Right lung (tissue), 5 donors: ENCODE measurements around the gene CEP350. TPM values are rescaled to one million over a fixed set of nuclear protein-coding genes. Genes with fewer than 3 reads are reported as not detected.

Experiments used
- DNase-seq, 2 donors: peaks; one replicate each; pipeline ENCODE4 v3.0.0-alpha.2; 2013
- polyA plus RNA-seq, 5 donors: library from polyadenylated mRNA; unstranded; fragments of 120-200 nt; gene quantifications; one replicate each; pipeline versions ENCODE4 v1.2.1 to v1.2.3, GENCODE V29; 2013; ENCODE audit warnings: inconsistent platforms in 1 of 5, low replicate concordance in 1 of 5; ENCODE audit not compliant: insufficient read length in 5 of 5, insufficient read depth in 1 of 5

CEP350 gene
- polyA plus RNA-seq, 5 donors = 19.6 to 34.6 (median 30.7) TPM

- peak; percentile 90 to 91 for DNase-seq
Measured at GRCh38 chr1:180154325-180155181, 199.9 kb downstream of the CEP350 start, which contains the start of gene QSOX1. Gene QSOX1, plus strand, starts transcription at chr1:180154869. Its CDS starts 39 bp downstream, at chr1:180154908.

GRCh38 chr1:180155182-180155682 lies 200.6 kb downstream of the CEP350 start:
- no peak for DNase-seq

- no peak for DNase-seq
Measured at GRCh38 chr1:180156201-180156600, 201.6 kb downstream of the CEP350 start.

- no peak for DNase-seq
Measured at GRCh38 chr1:180156631-180157091, 202.1 kb downstream of the CEP350 start.

GRCh38 chr1:180157108-180157507 lies 202.5 kb downstream of the CEP350 start:
- DNase-seq = no peak

- no peak for DNase-seq
Measured at GRCh38 chr1:180157576-180158057, 203.0 kb downstream of the CEP350 start.

GRCh38 chr1:180158149-180159147 lies 203.8 kb downstream of the CEP350 start:
- DNase-seq = no peak

GRCh38 chr1:180160357-180160756 lies 205.7 kb downstream of the CEP350 start:
- no peak for DNase-seq

- DNase-seq = no peak
Measured at GRCh38 chr1:180163041-180163440, 208.4 kb downstream of the CEP350 start.

Other genes with a start within 250 kb of the CEP350 start
- under 1 TPM; 0.06 to 0.22 (median 0.10) TPM for gene FAM163A, start 211.5 kb upstream of the CEP350 start, polyA plus RNA-seq
- gene TOR1AIP2, start 77.0 kb upstream of the CEP350 start, polyA plus RNA-seq = 10 to 100 TPM; 28.5 to 39.7 (median 35.4) TPM
- 10 to 100 TPM; 51.1 to 72.5 (median 69.8) TPM for gene TOR1AIP1, start 72.5 kb upstream of the CEP350 start, polyA plus RNA-seq
- gene QSOX1, start 200.1 kb downstream of the CEP350 start, polyA plus RNA-seq = 100 to 1,000 TPM; 123 to 207 (median 160) TPM